ENCODE data around the gene TRAPPC2B.
"Not testable (repeated sequence)": the region's sequence is repeated elsewhere in the genome, so short reads cannot be mapped to it uniquely, and the experiment has no call there.

The TRAPPC2B gene

GRCh38 chr19:57374179-57374578 is 10.8 kb downstream of the TRAPPC2B start:
- DNase-seq (ENCODE audit: low read depth in 1 of 2, low spot score in 1 of 2), result no peak

GRCh38 chr19:57374647-57375046 is 11.3 kb downstream of the TRAPPC2B start:
- not testable (repeated sequence) for DNase-seq (ENCODE audit: low read depth in 1 of 2, low spot score in 1 of 2)

- no peak for DNase-seq (ENCODE audit: low read depth in 1 of 2, low spot score in 1 of 2)
Measured at GRCh38 chr19:57376151-57376550, 12.8 kb downstream of the TRAPPC2B start.

DNA sequence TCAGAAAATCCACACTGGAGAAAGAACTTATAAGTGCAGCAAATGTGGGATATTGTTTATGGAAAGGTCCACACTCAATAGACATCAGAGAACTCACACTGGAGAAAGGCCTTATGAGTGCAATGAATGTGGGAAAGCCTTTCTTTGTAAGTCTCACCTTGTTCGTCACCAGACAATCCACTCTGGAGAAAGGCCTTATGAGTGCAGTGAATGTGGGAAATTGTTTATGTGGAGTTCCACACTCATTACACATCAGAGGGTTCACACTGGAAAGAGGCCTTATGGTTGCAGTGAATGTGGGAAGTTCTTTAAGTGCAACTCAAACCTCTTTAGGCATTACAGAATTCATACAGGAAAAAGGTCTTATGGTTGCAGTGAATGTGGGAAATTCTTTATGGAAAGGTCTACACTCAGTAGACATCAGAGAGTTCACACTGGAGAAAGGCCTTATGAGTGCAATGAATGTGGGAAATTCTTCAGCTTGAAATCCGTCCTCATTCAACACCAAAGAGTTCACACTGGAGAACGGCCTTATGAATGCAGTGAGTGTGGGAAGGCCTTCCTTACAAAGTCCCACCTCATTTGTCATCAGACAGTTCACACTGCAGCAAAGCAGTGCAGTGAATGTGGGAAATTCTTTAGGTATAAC is 14.3 kb downstream of the TRAPPC2B start:
- no peak for DNase-seq (ENCODE audit: low read depth in 1 of 2, low spot score in 1 of 2)

- DNase-seq (ENCODE audit: low read depth in 1 of 2, low spot score in 1 of 2), result no peak
Measured at GRCh38 chr19:57380923-57381322, 17.6 kb downstream of the TRAPPC2B start.

DNA sequence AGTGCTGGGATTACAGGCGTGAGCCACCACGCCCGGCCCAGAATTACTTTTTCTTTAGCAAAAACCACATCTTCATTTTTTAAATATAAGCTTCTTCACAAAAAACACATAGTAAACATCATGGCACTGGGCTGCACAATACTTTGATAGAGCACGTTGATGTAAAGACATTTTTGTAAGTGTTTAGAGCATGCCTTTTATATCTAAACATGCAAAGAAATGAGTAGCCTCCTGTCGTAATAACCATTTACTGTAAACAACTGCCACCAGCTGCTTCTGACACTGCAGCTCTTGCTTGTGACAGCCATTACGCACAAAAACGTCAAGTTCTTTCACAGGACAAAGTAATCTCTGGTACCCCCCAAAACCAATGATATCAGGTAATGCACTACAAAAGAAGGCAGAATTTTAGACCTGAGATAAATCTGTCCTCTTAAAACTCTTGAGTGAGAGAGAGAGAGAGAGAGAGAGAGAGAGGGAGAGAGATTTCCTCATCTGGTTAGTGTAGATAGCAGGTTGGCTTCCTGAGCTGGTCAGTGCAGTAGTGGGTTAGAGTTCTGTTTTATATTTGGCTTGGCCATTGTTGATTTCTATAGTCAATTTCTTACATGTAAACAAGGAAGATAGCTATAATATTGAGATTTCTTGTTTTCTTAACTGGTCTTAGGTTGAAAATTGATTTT is 19.6 kb downstream of the TRAPPC2B start:
- DNase-seq (ENCODE audit: low read depth in 1 of 2, low spot score in 1 of 2), result no peak

- no peak for DNase-seq (ENCODE audit: low read depth in 1 of 2, low spot score in 1 of 2)
Measured at GRCh38 chr19:57389194-57389729, 25.9 kb downstream of the TRAPPC2B start.

- peak; percentile 95 to 96 for DNase-seq (ENCODE audit: low read depth in 1 of 2, low spot score in 1 of 2)
Measured at GRCh38 chr19:57389730-57390598, 26.6 kb downstream of the TRAPPC2B start, which contains the start of gene ZNF548. TSS of gene ZNF548 (plus strand) at chr19:57389854. CDS start at chr19:57390100, 246 bp downstream.

GRCh38 chr19:57395710-57396109 is 32.4 kb downstream of the TRAPPC2B start:
- DNase-seq (ENCODE audit: low read depth in 1 of 2, low spot score in 1 of 2), result no peak

GRCh38 chr19:57398868-57399267 is 35.5 kb downstream of the TRAPPC2B start:
- no peak for DNase-seq (ENCODE audit: low read depth in 1 of 2, low spot score in 1 of 2)

DNA sequence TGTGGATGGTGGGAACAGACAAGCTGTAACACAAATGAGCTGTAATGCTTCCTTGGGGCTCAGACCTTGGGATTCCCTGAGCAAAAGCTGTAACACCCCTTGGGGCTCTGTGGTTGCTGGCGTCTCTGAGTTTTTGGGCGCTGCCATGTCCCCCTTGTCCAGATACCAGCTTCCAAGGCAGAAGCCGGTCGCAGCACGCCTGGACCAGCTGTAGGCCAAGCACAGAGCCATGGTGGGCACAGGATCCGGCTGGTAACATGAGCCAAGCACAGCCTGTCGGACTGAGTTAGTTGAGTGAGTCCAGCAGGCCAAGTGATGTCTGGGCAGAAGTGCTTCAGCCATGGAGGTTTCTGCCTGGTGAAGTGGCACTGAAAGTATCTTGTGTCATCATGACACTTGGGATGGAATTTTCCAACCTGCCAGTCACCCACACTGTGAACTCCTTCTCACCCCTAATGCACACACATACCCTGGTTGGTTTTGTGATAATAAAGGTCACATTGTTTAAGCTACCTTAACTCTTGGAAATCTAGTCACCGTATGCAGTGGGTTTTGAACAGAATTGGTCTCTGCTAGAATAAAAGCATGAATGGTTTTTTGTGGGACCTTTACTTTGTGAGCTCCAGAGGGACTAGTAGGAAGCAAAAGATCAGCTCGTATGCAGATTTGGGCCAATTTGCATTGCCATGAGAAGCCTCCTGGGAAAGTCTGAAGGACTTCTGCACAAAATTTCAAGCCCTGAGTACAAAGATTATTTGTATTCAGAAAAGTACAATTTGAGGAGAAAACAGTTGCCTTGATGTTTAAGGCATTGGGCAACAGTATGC is 40.6 kb downstream of the TRAPPC2B start:
- no peak for DNase-seq (ENCODE audit: low read depth in 1 of 2, low spot score in 1 of 2)

DNA sequence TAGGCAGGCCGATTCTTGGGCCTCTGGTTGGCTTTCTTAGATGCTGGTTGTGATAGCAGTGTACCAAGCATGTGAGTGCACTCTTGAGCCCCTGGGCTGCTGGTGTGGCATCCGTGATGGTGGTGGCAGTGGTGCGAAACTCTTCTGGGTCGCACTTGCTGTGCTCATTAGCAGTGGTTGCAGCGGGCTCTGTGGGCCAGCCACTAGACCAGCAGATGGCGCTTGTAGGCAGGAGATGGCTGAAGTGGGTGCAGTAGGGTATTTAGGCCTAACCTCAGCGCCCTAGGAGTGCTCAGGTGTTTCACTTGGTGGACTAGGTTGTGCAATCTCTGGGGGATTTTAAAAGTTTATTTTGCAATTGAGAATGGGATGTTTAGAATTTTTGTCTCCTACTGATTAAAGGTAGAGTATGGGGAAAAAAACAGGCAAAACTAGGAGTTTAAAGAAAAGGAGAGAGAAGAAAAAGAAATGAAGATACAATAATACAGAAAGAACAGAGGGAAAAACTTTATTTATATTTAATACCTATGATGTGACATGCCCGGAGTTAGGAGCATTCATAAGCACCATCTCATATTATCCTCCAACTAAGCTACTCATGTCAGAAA is 43.3 kb downstream of the TRAPPC2B start:
- DNase-seq (ENCODE audit: low read depth in 1 of 2, low spot score in 1 of 2), result peak; percentile 41 to 56

- peak; percentile 77 to 93 for DNase-seq (ENCODE audit: low read depth in 1 of 2, low spot score in 1 of 2)
Measured at GRCh38 chr19:57410877-57411671, 47.7 kb downstream of the TRAPPC2B start, which contains the start of gene ZNF17. TSS of gene ZNF17 (plus strand) at chr19:57411161. CDS start at chr19:57413616, 2,455 bp downstream.
